Esophagus squamous epithelium (tissue), 4 donors: Measurements from ENCODE around the gene SPINK14.

ENCODE experiments used
- POLR2A ChIP-seq, 4 donors: fragments of 450-650 bp; IDR thresholded peaks; one replicate each; pipeline ENCODE4 v1.6.1; 2017; ENCODE audit warnings: antibody characterized with exemption in 4 of 4, mild to moderate bottlenecking in 4 of 4, moderate library complexity in 3 of 4
- TF ChIP-seq, protein P1 (sequence below), 6 experiments: fragments of 450-650 bp in 4 of 6; fragments of 200-600 bp in 2 of 6; sonication (generic) in 2 of 6; IDR thresholded peaks; one replicate each; pipeline ENCODE4 v1.5.1; 2016 to 2019; ENCODE audit warnings: antibody characterized with exemption in 6 of 6, mild to moderate bottlenecking in 4 of 6, moderate library complexity in 4 of 6

GRCh38 chr5:148151872-148152271, 16.5 kb upstream of the SPINK14 start:
- TF ChIP-seq, protein P1, sequence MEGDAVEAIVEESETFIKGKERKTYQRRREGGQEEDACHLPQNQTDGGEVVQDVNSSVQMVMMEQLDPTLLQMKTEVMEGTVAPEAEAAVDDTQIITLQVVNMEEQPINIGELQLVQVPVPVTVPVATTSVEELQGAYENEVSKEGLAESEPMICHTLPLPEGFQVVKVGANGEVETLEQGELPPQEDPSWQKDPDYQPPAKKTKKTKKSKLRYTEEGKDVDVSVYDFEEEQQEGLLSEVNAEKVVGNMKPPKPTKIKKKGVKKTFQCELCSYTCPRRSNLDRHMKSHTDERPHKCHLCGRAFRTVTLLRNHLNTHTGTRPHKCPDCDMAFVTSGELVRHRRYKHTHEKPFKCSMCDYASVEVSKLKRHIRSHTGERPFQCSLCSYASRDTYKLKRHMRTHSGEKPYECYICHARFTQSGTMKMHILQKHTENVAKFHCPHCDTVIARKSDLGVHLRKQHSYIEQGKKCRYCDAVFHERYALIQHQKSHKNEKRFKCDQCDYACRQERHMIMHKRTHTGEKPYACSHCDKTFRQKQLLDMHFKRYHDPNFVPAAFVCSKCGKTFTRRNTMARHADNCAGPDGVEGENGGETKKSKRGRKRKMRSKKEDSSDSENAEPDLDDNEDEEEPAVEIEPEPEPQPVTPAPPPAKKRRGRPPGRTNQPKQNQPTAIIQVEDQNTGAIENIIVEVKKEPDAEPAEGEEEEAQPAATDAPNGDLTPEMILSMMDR (IDR thresholded peaks at IDR 0.05) = no peak
- TF ChIP-seq POLR2A (IDR thresholded peaks at IDR 0.05) = no peak
